Measurements from ENCODE around the gene CRYGS.
A peak's percentile ranks its signal among the peaks of the same experiment; 100 is the strongest.

DNA sequence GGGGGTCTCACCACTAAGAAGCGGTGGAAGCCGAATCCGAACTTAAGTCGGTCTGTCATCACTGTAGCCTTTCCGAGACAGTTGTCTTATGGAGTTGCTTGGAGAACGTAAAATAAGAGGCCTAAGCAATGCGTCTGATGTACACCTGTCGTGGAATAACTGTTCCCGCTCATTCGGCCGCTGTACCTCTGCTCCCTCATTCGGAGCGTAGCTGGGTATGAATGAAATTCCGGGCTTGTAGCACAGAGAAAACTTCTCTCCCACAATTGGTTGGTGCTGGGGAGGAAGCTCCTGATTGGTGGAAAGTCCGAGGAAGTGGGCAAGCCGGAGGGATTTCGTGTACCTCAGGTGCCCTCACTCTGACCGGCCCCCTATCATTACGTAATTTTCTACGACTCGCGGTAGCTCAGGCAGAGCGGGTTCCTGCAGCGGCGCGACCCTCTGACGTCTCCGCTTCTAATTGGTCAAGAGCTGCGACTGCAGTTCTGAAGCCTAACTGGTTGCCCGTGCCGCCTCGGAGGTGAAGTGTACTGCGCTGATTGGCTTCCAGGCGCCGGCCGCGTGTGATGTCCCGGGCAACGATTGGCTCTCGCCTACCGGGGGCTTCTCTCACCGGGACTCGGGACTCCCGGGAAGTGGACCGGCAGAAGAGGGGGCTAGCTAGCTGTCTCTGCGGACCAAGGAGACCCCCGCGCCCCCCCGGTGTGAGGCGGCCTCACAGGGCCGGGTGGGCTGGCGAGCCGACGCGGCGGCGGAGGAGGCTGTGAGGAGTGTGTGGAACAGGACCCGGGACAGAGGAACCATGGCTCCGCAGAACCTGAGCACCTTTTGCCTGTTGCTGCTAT, 26.1 kb upstream of the CRYGS start, which contains the start of gene DNAJB11:
- TF ChIP-seq, protein P1, sequence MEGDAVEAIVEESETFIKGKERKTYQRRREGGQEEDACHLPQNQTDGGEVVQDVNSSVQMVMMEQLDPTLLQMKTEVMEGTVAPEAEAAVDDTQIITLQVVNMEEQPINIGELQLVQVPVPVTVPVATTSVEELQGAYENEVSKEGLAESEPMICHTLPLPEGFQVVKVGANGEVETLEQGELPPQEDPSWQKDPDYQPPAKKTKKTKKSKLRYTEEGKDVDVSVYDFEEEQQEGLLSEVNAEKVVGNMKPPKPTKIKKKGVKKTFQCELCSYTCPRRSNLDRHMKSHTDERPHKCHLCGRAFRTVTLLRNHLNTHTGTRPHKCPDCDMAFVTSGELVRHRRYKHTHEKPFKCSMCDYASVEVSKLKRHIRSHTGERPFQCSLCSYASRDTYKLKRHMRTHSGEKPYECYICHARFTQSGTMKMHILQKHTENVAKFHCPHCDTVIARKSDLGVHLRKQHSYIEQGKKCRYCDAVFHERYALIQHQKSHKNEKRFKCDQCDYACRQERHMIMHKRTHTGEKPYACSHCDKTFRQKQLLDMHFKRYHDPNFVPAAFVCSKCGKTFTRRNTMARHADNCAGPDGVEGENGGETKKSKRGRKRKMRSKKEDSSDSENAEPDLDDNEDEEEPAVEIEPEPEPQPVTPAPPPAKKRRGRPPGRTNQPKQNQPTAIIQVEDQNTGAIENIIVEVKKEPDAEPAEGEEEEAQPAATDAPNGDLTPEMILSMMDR (tag by site-specific recombination; IDR thresholded peaks at IDR 0.05), result no peak
- TF ChIP-seq, protein P2, sequence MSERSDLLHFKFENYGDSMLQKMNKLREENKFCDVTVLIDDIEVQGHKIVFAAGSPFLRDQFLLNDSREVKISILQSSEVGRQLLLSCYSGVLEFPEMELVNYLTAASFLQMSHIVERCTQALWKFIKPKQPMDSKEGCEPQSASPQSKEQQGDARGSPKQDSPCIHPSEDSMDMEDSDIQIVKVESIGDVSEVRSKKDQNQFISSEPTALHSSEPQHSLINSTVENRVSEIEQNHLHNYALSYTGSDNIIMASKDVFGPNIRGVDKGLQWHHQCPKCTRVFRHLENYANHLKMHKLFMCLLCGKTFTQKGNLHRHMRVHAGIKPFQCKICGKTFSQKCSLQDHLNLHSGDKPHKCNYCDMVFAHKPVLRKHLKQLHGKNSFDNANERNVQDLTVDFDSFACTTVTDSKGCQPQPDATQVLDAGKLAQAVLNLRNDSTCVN (tag by site-specific recombination; optimal IDR thresholded peaks at IDR 0.05), result peak; percentile 24
- TF ChIP-seq MEIS1 (CRISPR knock-in tag; IDR thresholded peaks at IDR 0.05; ENCODE audit: borderline replicate concordance) (no peak), BCL11A (tag by site-specific recombination; IDR thresholded peaks at IDR 0.05; ENCODE audit: low read depth) (no peak), ZNF335 (tag by site-specific recombination; conservative IDR thresholded peaks at IDR 0.05) (peak; percentile 84), ZNF19 (tag by site-specific recombination; IDR thresholded peaks at IDR 0.05; ENCODE audit: low read depth) (no peak), ZNF292 (tag by site-specific recombination; IDR thresholded peaks at IDR 0.05; ENCODE audit: borderline replicate concordance, low read depth) (no peak), RBAK (tag by site-specific recombination; IDR thresholded peaks at IDR 0.05) (no peak), ZNF433 (tag by site-specific recombination; IDR thresholded peaks at IDR 0.05; ENCODE audit: low read depth) (no peak), YY1 (tag by site-specific recombination; IDR thresholded peaks at IDR 0.05) (no peak)
- TF ChIP-seq, protein P3, sequence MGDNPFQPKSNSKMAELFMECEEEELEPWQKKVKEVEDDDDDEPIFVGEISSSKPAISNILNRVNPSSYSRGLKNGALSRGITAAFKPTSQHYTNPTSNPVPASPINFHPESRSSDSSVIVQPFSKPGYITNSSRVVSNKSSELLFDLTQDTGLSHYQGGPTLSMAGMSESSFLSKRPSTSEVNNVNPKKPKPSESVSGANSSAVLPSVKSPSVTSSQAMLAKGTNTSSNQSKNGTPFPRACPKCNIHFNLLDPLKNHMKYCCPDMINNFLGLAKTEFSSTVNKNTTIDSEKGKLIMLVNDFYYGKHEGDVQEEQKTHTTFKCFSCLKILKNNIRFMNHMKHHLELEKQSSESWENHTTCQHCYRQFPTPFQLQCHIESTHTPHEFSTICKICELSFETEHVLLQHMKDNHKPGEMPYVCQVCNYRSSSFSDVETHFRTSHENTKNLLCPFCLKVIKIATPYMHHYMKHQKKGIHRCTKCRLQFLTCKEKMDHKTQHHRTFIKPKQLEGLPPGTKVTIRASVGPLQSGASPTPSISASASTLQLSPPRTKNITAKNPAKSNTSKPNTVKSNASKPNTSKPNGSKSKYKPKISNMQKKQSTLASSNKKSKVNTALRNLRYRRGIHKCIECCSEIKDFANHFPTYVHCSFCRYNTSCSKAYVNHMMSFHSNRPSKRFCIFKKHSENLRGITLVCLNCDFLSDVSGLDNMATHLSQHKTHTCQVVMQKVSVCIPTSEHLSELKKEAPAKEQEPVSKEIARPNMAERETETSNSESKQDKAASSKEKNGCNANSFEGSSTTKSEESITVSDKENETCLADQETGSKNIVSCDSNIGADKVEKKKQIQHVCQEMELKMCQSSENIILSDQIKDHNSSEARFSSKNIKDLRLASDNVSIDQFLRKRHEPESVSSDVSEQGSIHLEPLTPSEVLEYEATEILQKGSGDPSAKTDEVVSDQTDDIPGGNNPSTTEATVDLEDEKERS (tag by site-specific recombination; IDR thresholded peaks at IDR 0.05), result no peak
